Caco-2 (cell line): ENCODE results near the gene MAST2. TPM values are rescaled to one million over a fixed set of nuclear protein-coding genes. Genes with fewer than 3 reads are reported as not detected.

Source experiments
- BruUV-seq: library from RNA; stranded (reverse); fragments of 400-500 nt; replicated peaks from 2 replicates; lab custom pipeline; 2021; lab: Mats Ljungman, UMichigan
- CTCF ChIA-PET: fragments of 300-600 bp; sonication (Branson Sonifier 250); formaldehyde crosslinking; loops from one replicate; lab custom pipeline; 2022; ENCODE audit warnings: antibody characterized with exemption; lab: Charles Lee
- POLR2A ChIA-PET: fragments of 300-600 bp; sonication (Branson Sonifier 250); formaldehyde crosslinking; loops from one replicate; lab custom pipeline; 2022; ENCODE audit warnings: antibody characterized with exemption; lab: Charles Lee
- DNase-seq, 2 experiments: peaks; one replicate each; pipeline versions ENCODE4 v3.0.0 to v3.0.0-alpha.2; 2020 to 2022
- H3K27me3 ChIP-seq: replicated peaks from 2 replicates; pipeline ENCODE4 v1.6.0; 2011; ENCODE audit warnings: low read length; ENCODE audit not compliant: control insufficient read depth, insufficient read depth
- H3K36me3 ChIP-seq: 2 replicates; pipeline ENCODE4 v1.5.1; 2011; ENCODE audit warnings: low read length; ENCODE audit not compliant: control insufficient read depth, insufficient read depth
- H3K4me1 ChIP-seq: fragments of 250-450 bp; sonication (Bioruptor Pico); 2 replicates; pipeline ENCODE4 v1.5.1; 2020; ENCODE audit warnings: mild to moderate bottlenecking
- H3K4me3 ChIP-seq: 2 replicates; pipeline ENCODE4 v1.5.1; 2011; ENCODE audit warnings: low read depth, mild to moderate bottlenecking, control low read depth, low read length
- H3K9me3 ChIP-seq: fragments of 250-450 bp; sonication (Bioruptor Pico); 2 replicates; pipeline ENCODE4 v1.5.1; 2020; ENCODE audit warnings: mild to moderate bottlenecking, moderate library complexity
- H3K27ac Mint-ChIP-seq: one replicate; pipeline ENCODE4 v1.8.0; 2022; ENCODE audit warnings: mixed read lengths; ENCODE audit not compliant: unreplicated experiment
- H3K27me3 Mint-ChIP-seq: one replicate; pipeline ENCODE4 v1.8.0; 2022; ENCODE audit warnings: mixed read lengths; ENCODE audit not compliant: insufficient read depth, unreplicated experiment
- H3K36me3 Mint-ChIP-seq: one replicate; pipeline ENCODE4 v1.8.0; 2022; ENCODE audit warnings: mild to moderate bottlenecking, mixed read lengths; ENCODE audit not compliant: insufficient read depth, unreplicated experiment
- H3K4me1 Mint-ChIP-seq: one replicate; pipeline ENCODE4 v1.8.0; 2022; ENCODE audit warnings: low read depth, mixed read lengths; ENCODE audit not compliant: unreplicated experiment
- H3K4me3 Mint-ChIP-seq: one replicate; pipeline ENCODE4 v1.8.0; 2022; ENCODE audit warnings: mild to moderate bottlenecking, moderate library complexity, mixed read lengths; ENCODE audit not compliant: unreplicated experiment
- H3K9me3 Mint-ChIP-seq: one replicate; pipeline ENCODE4 v1.8.0; 2022; ENCODE audit warnings: mixed read lengths; ENCODE audit not compliant: unreplicated experiment
- CTCF ChIP-seq, 2 experiments: fragments of 200-600 bp in 1 of 2; IDR thresholded peaks; 1 replicate in 1 of 2; 2 replicates in 1 of 2; pipeline versions ENCODE4 v1.5.1 to v1.8.0; 2011 to 2022; ENCODE audit warnings: antibody characterized with exemption in 1 of 2, control low read depth in 1 of 2, inconsistent platforms in 1 of 2, low read depth in 1 of 2, low read length in 1 of 2, mild to moderate bottlenecking in 1 of 2, moderate library complexity in 1 of 2; ENCODE audit not compliant: insufficient read depth in 1 of 2, severe bottlenecking in 1 of 2, unreplicated experiment in 1 of 2
- intact Hi-C: fragments of 100-400 bp; cut with micrococcal nuclease; formaldehyde crosslinking; loops from one replicate; pipeline ENCODE4 v1.10.0; 2022; ENCODE audit not compliant: unreplicated experiment
- total RNA-seq: library from RNA; stranded (reverse); gene quantifications from 2 replicates; pipeline ENCODE4 v1.2.3, GENCODE V29; 2022

The MAST2 gene
- total RNA-seq, 1 experiment from 2014 or later = 43.3 TPM

- no peaks in the 10 kb centered on the region for H3K9me3 ChIP-seq
- ChIA-PET CTCF (no interaction called here), POLR2A (no interaction called here)
- BruUV-seq = no TSS peak
- Mint-ChIP-seq H3K27ac (no peak overlapping the region), H3K9me3 (no peaks in the 10 kb centered on the region), H3K27me3 (no peaks in the 10 kb centered on the region), H3K4me1 (no peaks in the 10 kb centered on the region), H3K36me3 (no peaks in the 10 kb centered on the region), H3K4me3 (no peak overlapping the region)
- H3K4me3 ChIP-seq = no peak overlapping the region
- DNase-seq = no peak
- no peaks in the 10 kb centered on the region for H3K27me3 ChIP-seq
- no peaks in the 10 kb centered on the region for H3K4me1 ChIP-seq
- TF ChIP-seq CTCF (IDR thresholded peaks at IDR 0.05; ENCODE audit: insufficient read depth in 1 of 2, low read depth in 1 of 2, low read length in 1 of 2, severe bottlenecking in 1 of 2, unreplicated experiment in 1 of 2) = no peak
- intact Hi-C loops = no loop called here
- H3K36me3 ChIP-seq = no peaks in the 10 kb centered on the region
Measured at GRCh38 chr1:45787905-45788304, 15.5 kb upstream of the MAST2 start.

- Mint-ChIP-seq H3K4me1 (no peaks in the 10 kb centered on the region), H3K36me3 (no peaks in the 10 kb centered on the region), H3K4me3 (no peak overlapping the region), H3K9me3 (no peaks in the 10 kb centered on the region), H3K27ac (no peak overlapping the region), H3K27me3 (no peaks in the 10 kb centered on the region)
- CTCF ChIA-PET = no interaction called here
- Histone ChIP-seq H3K9me3 (no peaks in the 10 kb centered on the region), H3K4me3 (no peak overlapping the region), H3K4me1 (no peaks in the 10 kb centered on the region), H3K27me3 (no peaks in the 10 kb centered on the region), H3K36me3 (no peaks in the 10 kb centered on the region)
- intact Hi-C loops = no loop called here
- DNase-seq = no peak
- BruUV-seq = no TSS peak
- POLR2A ChIA-PET = no interaction called here
- TF ChIP-seq CTCF (IDR thresholded peaks at IDR 0.05; ENCODE audit: insufficient read depth in 1 of 2, low read depth in 1 of 2, low read length in 1 of 2, severe bottlenecking in 1 of 2, unreplicated experiment in 1 of 2) = no peak
Measured at GRCh38 chr1:45789601-45790000, 13.8 kb upstream of the MAST2 start.

GRCh38 chr1:45792744-45793143 lies 10.7 kb upstream of the MAST2 start:
- H3K36me3 Mint-ChIP-seq = no peaks in the 10 kb centered on the region

More at GRCh38 chr1:45792744-45793143, 10.7 kb upstream of the MAST2 start:
- Mint-ChIP-seq H3K9me3 (no peaks in the 10 kb centered on the region), H3K4me1 (no peaks in the 10 kb centered on the region), H3K27ac (no peak overlapping the region), H3K27me3 (no peaks in the 10 kb centered on the region), H3K4me3 (no peak overlapping the region)
- Histone ChIP-seq H3K4me3 (no peak overlapping the region), H3K36me3 (no peaks in the 10 kb centered on the region), H3K4me1 (no peaks in the 10 kb centered on the region), H3K9me3 (no peaks in the 10 kb centered on the region), H3K27me3 (no peaks in the 10 kb centered on the region)
- TF ChIP-seq CTCF (IDR thresholded peaks at IDR 0.05; ENCODE audit: insufficient read depth in 1 of 2, low read depth in 1 of 2, low read length in 1 of 2, severe bottlenecking in 1 of 2, unreplicated experiment in 1 of 2) = no peak
- intact Hi-C loops = no loop called here
- no TSS peak for BruUV-seq
- POLR2A ChIA-PET = no interaction called here
- no peak for DNase-seq
- CTCF ChIA-PET = no interaction called here
